NCI-H460 (cell line): ENCODE measurements around the gene GAB1. TPM values are rescaled to one million over a fixed set of nuclear protein-coding genes. Genes with fewer than 3 reads are reported as not detected.

Experiments
- small RNA-seq, 2 experiments: library from RNA; depleted of rRNA; stranded (forward); fragments of <200 nt; gene quantifications; one replicate each; pipeline ENCODE3, GENCODE V24; 2014
- total RNA-seq: library from RNA; depleted of rRNA; stranded (reverse); fragments of >200 nt; shearing (Covaris generic); gene quantifications from 2 replicates; pipeline ENCODE4 v1.2.3, GENCODE V29; 2014; rRNA removed

Gene GAB1
- total RNA-seq, 1 experiment from 2014 or later = 4.0 TPM

Small RNAs within 50 kb of the gene (small RNA-seq; reads per million reads assigned to genes)
- gene MIR3139 (0 to 0.12 reads per million in 2 experiments), gene RF00019 (0 reads per million in 2 experiments)

Other genes with a start within 250 kb of the GAB1 start
- gene USP38, start 152.0 kb upstream of the GAB1 start, total RNA-seq = 10.7 and 12.6 TPM in 2 replicates
- 32.0 and 41.0 TPM in 2 replicates for gene SMARCA5, start 176.8 kb downstream of the GAB1 start, total RNA-seq